Fibroblast of skin of abdomen (primary cell): ENCODE measurements around the gene CYP27A1.

Experiments used
- DNase-seq: peaks from one replicate; pipeline ENCODE4 v3.0.0-alpha.2; 2013

CYP27A1 gene

DNA sequence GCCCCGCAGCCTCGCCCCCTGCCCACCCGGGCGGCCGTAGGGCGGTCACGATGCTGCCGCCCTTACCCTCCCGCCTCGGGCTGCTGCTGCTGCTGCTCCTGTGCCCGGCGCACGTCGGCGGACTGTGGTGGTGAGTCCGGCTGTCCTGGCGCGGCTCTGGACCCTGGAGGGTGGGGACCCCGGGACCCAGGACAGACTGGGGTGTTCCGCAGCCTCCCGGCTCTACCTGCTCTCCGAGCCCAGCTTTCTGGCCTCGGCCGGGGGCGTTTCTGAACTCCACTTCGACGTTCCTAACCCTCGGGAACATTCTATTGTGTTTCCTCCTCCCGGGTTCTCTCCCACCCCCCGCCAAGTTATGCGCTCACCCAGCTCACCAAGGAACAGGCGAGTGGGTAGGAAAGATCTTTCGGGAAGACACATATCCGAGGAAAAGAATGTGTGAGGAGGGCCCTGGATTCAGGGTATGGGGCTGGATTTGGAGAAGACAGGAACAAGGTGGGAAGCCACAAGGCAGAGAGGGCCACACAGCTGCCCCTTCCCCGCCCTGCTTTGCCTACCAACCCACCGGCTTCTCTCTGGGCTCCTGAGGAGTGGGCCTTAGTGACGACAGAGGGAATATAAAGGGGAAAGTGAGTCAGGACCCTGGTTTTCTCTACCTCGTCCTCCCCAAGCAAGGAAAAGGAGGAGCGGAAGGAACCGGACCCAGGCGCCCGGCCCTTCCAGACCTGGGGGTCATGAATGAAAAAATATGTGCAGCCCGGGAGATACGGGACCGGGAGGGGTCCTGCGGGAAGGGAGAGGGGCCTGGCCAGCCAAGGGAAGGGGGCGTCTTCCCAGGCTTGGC, 78.3 kb downstream of the CYP27A1 start:
- no peak for DNase-seq

DNA sequence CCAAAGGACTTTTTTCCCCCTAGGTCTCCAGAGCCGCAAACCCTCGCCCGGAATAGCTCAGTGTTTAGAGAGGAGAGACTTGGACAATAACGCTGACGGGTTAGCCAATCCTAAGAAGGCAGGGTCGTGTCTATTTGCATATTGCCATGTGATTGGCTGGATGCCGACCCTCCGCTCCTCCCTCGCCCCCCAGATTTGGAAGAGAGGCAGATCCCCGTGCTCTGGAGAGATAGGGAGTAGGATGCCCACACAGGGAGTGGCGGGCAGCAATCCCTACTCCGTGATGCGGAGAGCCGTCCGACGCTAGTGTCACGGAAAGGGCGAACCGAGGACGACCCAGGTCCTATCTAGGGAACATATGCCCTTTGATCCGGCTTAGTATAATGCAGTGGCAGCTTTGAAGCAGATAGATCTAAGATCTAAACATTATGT, 79.0 kb downstream of the CYP27A1 start:
- peak; percentile 71 for DNase-seq

DNA sequence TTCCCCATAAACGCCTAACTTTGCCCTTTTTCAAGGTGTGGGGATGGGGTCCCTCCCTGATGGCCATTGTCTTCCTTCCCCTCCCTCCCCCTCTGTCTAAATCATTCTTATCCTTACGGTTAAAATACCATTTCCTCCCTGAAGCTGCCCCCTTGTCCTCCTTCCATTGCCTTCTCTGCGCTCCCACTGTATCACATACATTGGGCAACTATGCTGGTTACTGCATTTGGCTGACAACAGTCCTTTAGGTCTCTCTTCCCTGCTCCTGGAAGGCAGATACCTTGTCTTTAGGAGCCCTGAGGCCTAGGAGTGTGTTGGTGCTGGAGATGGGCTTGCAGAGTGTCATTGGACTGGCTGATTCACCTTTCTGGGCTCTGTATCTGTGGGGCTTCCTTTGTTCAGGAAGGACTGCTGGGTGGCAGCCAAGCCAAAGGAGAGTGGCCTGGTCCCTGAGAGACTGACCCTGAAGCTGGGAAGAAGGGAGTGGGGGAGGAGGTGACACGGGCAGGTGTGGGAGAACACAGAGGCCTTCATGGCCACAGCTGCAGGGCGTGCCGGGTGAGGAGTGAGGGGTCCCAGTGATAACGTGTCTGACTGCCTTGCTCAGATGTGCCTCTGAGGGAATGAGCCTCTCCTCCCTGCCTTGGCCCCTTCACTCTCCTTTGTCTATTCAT, 79.8 kb downstream of the CYP27A1 start:
- DNase-seq = no peak

GRCh38 chr2:218863021-218863520, 81.1 kb downstream of the CYP27A1 start:
- no peak for DNase-seq
